Stimulated activated CD4-positive, alpha-beta T cell treated with anti-CD3 and anti-CD28 coated beads, Interleukin-2, amount 100 ng/mL, for 24 hours (primary cell): ENCODE results near the gene PSMC2.
"Not testable (repeated sequence)": the region's sequence is repeated elsewhere in the genome, so short reads cannot be mapped to it uniquely, and the experiment has no call there.

Experiments
- DNase-seq, 2 donors: peaks; one replicate each; pipeline ENCODE4 v3.0.0-alpha.2; 2020

The PSMC2 gene

GRCh38 chr7:103379270-103379975 lies 32.0 kb downstream of the PSMC2 start:
- no peak for DNase-seq

- DNase-seq = no peak
These were observed 33.1 kb downstream of the PSMC2 start for GRCh38 chr7:103380395-103381191.

- DNase-seq = no peak
These were observed 34.0 kb downstream of the PSMC2 start for GRCh38 chr7:103381280-103382031.

- no peak for DNase-seq
These were observed 34.6 kb downstream of the PSMC2 start for GRCh38 chr7:103382032-103382402.

- no peak for DNase-seq
These were observed 39.8 kb downstream of the PSMC2 start for GRCh38 chr7:103387242-103387641.

- no peak for DNase-seq
These were observed 41.2 kb downstream of the PSMC2 start for GRCh38 chr7:103388469-103389140.

- no peak for DNase-seq
These were observed 41.8 kb downstream of the PSMC2 start for GRCh38 chr7:103389263-103389662.

- no peak for DNase-seq
These were observed 43.7 kb downstream of the PSMC2 start for GRCh38 chr7:103391150-103391549.

- no peak for DNase-seq
These were observed 44.5 kb downstream of the PSMC2 start for GRCh38 chr7:103391976-103392375.

GRCh38 chr7:103394566-103394965 lies 47.1 kb downstream of the PSMC2 start:
- DNase-seq = no peak

- no peak for DNase-seq
These were observed 47.6 kb downstream of the PSMC2 start for GRCh38 chr7:103395071-103395470.

GRCh38 chr7:103396471-103396870 lies 49.0 kb downstream of the PSMC2 start:
- no peak for DNase-seq

- DNase-seq = no peak
These were observed 51.2 kb downstream of the PSMC2 start for GRCh38 chr7:103398483-103399127.

- not testable (repeated sequence) for DNase-seq
These were observed 52.2 kb downstream of the PSMC2 start for GRCh38 chr7:103399687-103400086.

- not testable (repeated sequence) for DNase-seq
These were observed 58.6 kb downstream of the PSMC2 start for GRCh38 chr7:103405789-103406613.

GRCh38 chr7:103412151-103412550 lies 64.7 kb downstream of the PSMC2 start:
- DNase-seq = no peak

GRCh38 chr7:103413407-103413806 lies 66.0 kb downstream of the PSMC2 start:
- no peak for DNase-seq

GRCh38 chr7:103418241-103418640 lies 70.8 kb downstream of the PSMC2 start:
- no peak for DNase-seq
